ENCODE data around the gene MAT1A. TPM values are rescaled to one million over a fixed set of nuclear protein-coding genes. Genes with fewer than 3 reads are reported as not detected.
A peak's percentile ranks its signal among the peaks of the same experiment; 100 is the strongest.

MAT1A gene
- total RNA-seq (2014; rRNA removed; shearing (Covaris generic)) (not detected in 2 replicates), polyA plus RNA-seq (2016; fragmentation: Nextera tagmentation; extraction: Ambion mirVana) (not detected in 2 replicates)

DNA sequence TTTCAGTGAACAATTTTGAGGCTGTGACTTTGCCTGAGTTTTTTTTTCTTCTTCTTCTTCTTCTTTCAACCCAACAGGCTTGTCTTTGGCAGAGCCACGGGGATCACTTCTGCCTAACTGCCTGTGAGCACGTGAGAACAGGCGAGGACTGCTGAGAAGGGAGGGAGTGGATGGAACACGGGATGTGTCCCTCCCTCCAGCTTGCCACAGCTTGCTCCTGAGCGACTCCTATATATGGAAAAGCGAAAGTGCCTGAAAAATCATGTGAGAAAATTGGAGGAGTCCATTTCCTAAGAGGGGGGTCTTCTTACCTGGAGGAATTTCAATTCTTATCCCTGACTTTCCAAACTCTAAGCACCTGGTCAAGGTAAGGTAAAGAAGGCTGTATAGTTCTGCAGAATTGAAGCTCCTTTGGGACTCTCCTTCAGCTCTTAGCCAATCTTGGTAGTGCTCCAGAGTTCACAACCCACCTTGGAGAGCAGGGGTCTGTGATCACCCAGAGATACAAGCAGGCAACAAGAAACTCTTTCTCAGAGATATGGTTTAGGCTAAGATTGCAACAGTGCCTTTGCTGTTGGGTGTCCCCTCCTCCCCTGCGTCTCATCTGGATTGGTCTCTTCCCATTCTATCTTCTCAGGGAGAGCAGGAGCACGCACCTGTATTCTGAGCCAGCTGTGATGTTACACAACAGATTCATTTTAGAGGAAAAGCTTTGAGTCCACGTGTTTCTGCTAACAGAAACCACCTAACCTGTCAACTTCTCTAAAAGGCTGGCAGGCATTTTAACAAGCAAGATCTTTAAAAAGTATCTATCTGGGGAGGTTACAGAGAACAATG is at the start of gene MAT1A:
Gene MAT1A (minus strand): TSS at position 208 of the 837 bp plus-strand sequence. CDS start 235 bp downstream, outside the sequence.
- H3K36me3 ChIP-seq (ENCODE audit: low read depth): no peaks in the 10 kb centered on the region
- no peaks in the 10 kb centered on the region for H3K9me2 ChIP-seq (ENCODE audit: insufficient read depth)
- in situ Hi-C loops (cut with MboI): no loop called here
- no peaks in the 10 kb centered on the region for H4K20me1 ChIP-seq (ENCODE audit: insufficient read depth)
- H3K79me2 ChIP-seq (ENCODE audit: insufficient read depth): no peaks in the 10 kb centered on the region
- H3F3A ChIP-seq (ENCODE audit: insufficient read depth): no peaks in the 10 kb centered on the region
- TF ChIP-seq EZH2 (IDR thresholded peaks at IDR 0.05; ENCODE audit: insufficient read depth, poor library complexity, severe bottlenecking): no peak
- TF ChIP-seq EZH2phosphoT487 (IDR thresholded peaks at IDR 0.05; ENCODE audit: insufficient read depth, low read depth): no peak
- H3K9ac ChIP-seq: no peak within 1 kb of the TSS
- peak; percentile 17 for DNase-seq
- no peak within 1 kb of the TSS for H3K4me3 ChIP-seq
- H3K27me3 ChIP-seq (replicated peaks; ENCODE audit: insufficient read depth): peaks cover 24% of the 10 kb centered on the region
- WGBS, 2 experiments (ENCODE audit: low coverage in 1 of 2, low lambda C conversion rate in 2 of 2, missing lambda C conversion rate in 2 of 2): 2% methylated on average over 9 of the region's 9 CpGs
- no peak within 1 kb of the TSS for H3K27ac ChIP-seq
- H3K9me3 ChIP-seq (ENCODE audit: low read depth): no peaks in the 10 kb centered on the region
- no peak within 1 kb of the TSS for H2AFZ ChIP-seq
- H3K4me2 ChIP-seq (ENCODE audit: unreplicated experiment): no peak within 1 kb of the TSS
- no peaks in the 10 kb centered on the region for H3K4me1 ChIP-seq (ENCODE audit: insufficient read depth)

DNA sequence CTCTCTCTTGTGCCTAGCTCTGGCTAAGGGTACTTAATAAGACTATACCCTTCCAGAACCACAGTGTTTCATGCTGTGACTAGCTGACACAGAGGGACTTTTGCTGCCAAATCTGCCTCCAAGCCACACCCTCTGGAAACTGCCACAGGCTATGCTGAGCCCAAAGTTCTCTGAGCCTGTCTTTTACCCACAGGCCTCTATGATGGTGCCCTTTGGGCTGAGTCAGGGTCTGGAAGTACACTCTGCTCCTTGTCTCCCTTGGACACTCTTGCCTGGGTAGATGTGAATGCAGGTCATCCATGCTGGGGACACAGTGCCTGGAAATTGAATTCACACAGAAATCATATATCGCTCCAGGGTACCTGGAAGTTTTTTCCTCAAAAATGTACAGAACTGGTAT is 44.5 kb upstream of the MAT1A start:
- H3K4me2 ChIP-seq (ENCODE audit: unreplicated experiment): no peak overlapping the region
- no peaks in the 10 kb centered on the region for H3K79me2 ChIP-seq (ENCODE audit: insufficient read depth)
- H3K4me3 ChIP-seq: no peak overlapping the region
- TF ChIP-seq EZH2phosphoT487 (IDR thresholded peaks at IDR 0.05; ENCODE audit: insufficient read depth, low read depth): no peak
- in situ Hi-C loops (cut with MboI): no loop called here
- H3K9ac ChIP-seq: no peak overlapping the region
- H4K20me1 ChIP-seq (ENCODE audit: insufficient read depth): no peaks in the 10 kb centered on the region
- DNase-seq: peak; percentile 4
- H3K9me2 ChIP-seq (ENCODE audit: insufficient read depth): no peaks in the 10 kb centered on the region
- no peaks in the 10 kb centered on the region for H3F3A ChIP-seq (ENCODE audit: insufficient read depth)
- H3K27me3 ChIP-seq (replicated peaks; ENCODE audit: insufficient read depth): 0 out of 2 replicates have a peak, but pooled peaks cover 2% of the 10 kb centered on the region
- H3K27ac ChIP-seq: no peak overlapping the region
- H3K4me1 ChIP-seq (ENCODE audit: insufficient read depth): no peaks in the 10 kb centered on the region
- no peaks in the 10 kb centered on the region for H3K9me3 ChIP-seq (ENCODE audit: low read depth)
- WGBS, 2 experiments (ENCODE audit: low coverage in 1 of 2, low lambda C conversion rate in 2 of 2, missing lambda C conversion rate in 2 of 2): 66 to 89% methylated on average over 1 of the region's 1 CpG
- H2AFZ ChIP-seq: no peak overlapping the region
- H3K36me3 ChIP-seq (ENCODE audit: low read depth): no peaks in the 10 kb centered on the region

DNA sequence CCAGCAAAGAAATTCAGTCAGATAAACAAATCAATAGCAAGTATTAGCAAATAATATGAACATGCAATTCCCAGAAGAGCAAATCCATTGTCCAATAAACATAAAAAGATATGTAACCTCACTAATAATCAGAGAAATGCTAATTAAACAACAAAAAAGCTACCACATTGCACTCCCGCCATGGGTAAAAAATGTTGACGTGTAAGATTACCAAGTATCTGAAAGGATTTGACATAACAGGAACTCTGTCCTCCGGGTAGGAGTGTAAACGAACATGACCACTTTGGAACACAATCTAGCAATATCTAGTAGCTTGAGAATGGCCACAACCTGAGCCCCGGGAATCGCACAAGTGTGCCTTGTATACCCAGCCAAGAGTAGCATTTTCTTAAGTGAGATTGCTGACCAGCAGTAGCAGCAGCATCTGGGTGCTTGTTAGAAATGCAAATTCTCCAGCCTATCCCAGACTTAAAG is 35.5 kb upstream of the MAT1A start:
- no peak overlapping the region for H3K4me3 ChIP-seq
- H3K4me1 ChIP-seq (ENCODE audit: insufficient read depth): no peaks in the 10 kb centered on the region
- TF ChIP-seq EZH2phosphoT487 (IDR thresholded peaks at IDR 0.05; ENCODE audit: insufficient read depth, low read depth) (no peak), EZH2 (IDR thresholded peaks at IDR 0.05; ENCODE audit: insufficient read depth, poor library complexity, severe bottlenecking) (no peak)

DNA sequence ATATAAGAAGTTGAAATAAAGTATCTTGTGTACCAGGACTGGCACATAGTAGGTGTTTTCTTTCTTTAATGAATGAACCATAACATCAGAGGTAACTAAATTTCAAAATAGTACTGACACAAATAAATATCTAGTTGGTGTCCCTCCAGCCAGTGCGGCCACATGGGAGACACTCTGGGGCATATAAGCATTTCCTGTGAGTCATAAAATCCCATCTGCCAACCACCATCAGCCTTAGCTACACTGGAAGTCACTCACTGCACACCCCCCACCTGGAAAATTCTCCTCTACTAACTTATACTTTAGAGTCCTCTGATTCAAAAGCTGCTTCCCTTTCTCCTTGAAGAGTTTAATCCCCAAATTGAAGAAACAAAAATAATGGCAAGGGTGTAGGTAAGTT is 34.6 kb upstream of the MAT1A start:
- Histone ChIP-seq H3K9ac (no peak overlapping the region), H3K4me2 (ENCODE audit: unreplicated experiment) (no peak overlapping the region), H3K4me1 (ENCODE audit: insufficient read depth) (no peaks in the 10 kb centered on the region), H3F3A (ENCODE audit: insufficient read depth) (no peaks in the 10 kb centered on the region), H3K79me2 (ENCODE audit: insufficient read depth) (no peaks in the 10 kb centered on the region), H3K27ac (no peak overlapping the region), H3K36me3 (ENCODE audit: low read depth) (no peaks in the 10 kb centered on the region), H4K20me1 (ENCODE audit: insufficient read depth) (no peaks in the 10 kb centered on the region), H3K9me3 (ENCODE audit: low read depth) (no peaks in the 10 kb centered on the region), H3K9me2 (ENCODE audit: insufficient read depth) (no peaks in the 10 kb centered on the region), H2AFZ (no peak overlapping the region), H3K27me3 (replicated peaks; ENCODE audit: insufficient read depth) (no peaks in the 10 kb centered on the region; the same call in 1 of the 2 replicates), H3K4me3 (no peak overlapping the region)
- DNase-seq: peak; percentile 49
- in situ Hi-C loops (cut with MboI): no loop called here
- 0% methylated on average over 1 of the region's 1 CpG for WGBS, 2 experiments (ENCODE audit: low coverage in 1 of 2, low lambda C conversion rate in 2 of 2, missing lambda C conversion rate in 2 of 2)
- TF ChIP-seq EZH2 (IDR thresholded peaks at IDR 0.05; ENCODE audit: insufficient read depth, poor library complexity, severe bottlenecking) (no peak), EZH2phosphoT487 (IDR thresholded peaks at IDR 0.05; ENCODE audit: insufficient read depth, low read depth) (no peak)

More for the DNA sequence above, 35.5 kb upstream of the MAT1A start:
- in situ Hi-C loops (cut with MboI): no loop called here
- Histone ChIP-seq H3K9ac (no peak overlapping the region), H3K4me2 (ENCODE audit: unreplicated experiment) (no peak overlapping the region), H3K9me2 (ENCODE audit: insufficient read depth) (no peaks in the 10 kb centered on the region), H4K20me1 (ENCODE audit: insufficient read depth) (no peaks in the 10 kb centered on the region), H3K27ac (no peak overlapping the region), H3K9me3 (ENCODE audit: low read depth) (no peaks in the 10 kb centered on the region), H3F3A (ENCODE audit: insufficient read depth) (no peaks in the 10 kb centered on the region), H3K79me2 (ENCODE audit: insufficient read depth) (no peaks in the 10 kb centered on the region), H3K27me3 (replicated peaks; ENCODE audit: insufficient read depth) (no peaks in the 10 kb centered on the region; the same call in 1 of the 2 replicates), H3K36me3 (ENCODE audit: low read depth) (no peaks in the 10 kb centered on the region), H2AFZ (no peak overlapping the region)
- WGBS, 2 experiments (ENCODE audit: low coverage in 1 of 2, low lambda C conversion rate in 2 of 2, missing lambda C conversion rate in 2 of 2): 78 to 81% methylated on average over 6 of the region's 6 CpGs
- no peak for DNase-seq
